Stimulated activated memory B cell treated with anti-CD40 and anti-IgM and Interleukin-4, amounts not matched to agents 10 μg/mL and 1 μg/mL and 100 μg/mL, for 72 hours (primary cell): Measurements from ENCODE around the gene RAPGEF1.

Experiments used
- ATAC-seq: fragments of 150-1000 bp; cut with Tn5 transposase; 2 replicates; pipeline ENCODE4 v1.10.0; 2021
- H3K27ac Mint-ChIP-seq: one replicate; pipeline ENCODE4 v1.8.0; 2022; ENCODE audit warnings: mild to moderate bottlenecking, mixed read lengths
- H3K27me3 Mint-ChIP-seq: one replicate; pipeline ENCODE4 v1.8.0; 2022; ENCODE audit warnings: mixed read lengths
- H3K36me3 Mint-ChIP-seq: one replicate; pipeline ENCODE4 v1.8.0; 2022; ENCODE audit warnings: mixed read lengths
- H3K4me1 Mint-ChIP-seq: one replicate; pipeline ENCODE4 v1.8.0; 2022; ENCODE audit warnings: mixed read lengths
- H3K4me3 Mint-ChIP-seq: one replicate; pipeline ENCODE4 v1.8.0; 2022; ENCODE audit warnings: mild to moderate bottlenecking, moderate library complexity, mixed read lengths
- H3K9me3 Mint-ChIP-seq: one replicate; pipeline ENCODE4 v1.8.0; 2022; ENCODE audit warnings: mixed read lengths

RAPGEF1 gene

GRCh38 chr9:131739959-131740648 is at the start of gene RAPGEF1:
RAPGEF1 (minus strand) TSS chr9:131740076; CDS start chr9:131739830, 246 bp downstream.
- H3K4me3 Mint-ChIP-seq, result peak within 1 kb of the TSS; percentile 93
- H3K27ac Mint-ChIP-seq, result peak within 1 kb of the TSS; percentile 87
- H3K9me3 Mint-ChIP-seq, result no peaks in the 10 kb centered on the region
- peaks cover 62% of the 10 kb centered on the region for H3K4me1 Mint-ChIP-seq
- ATAC-seq, result peak; percentile 85
- no peaks in the 10 kb centered on the region for H3K27me3 Mint-ChIP-seq
- H3K36me3 Mint-ChIP-seq, result peaks cover 14% of the 10 kb centered on the region

- Mint-ChIP-seq H3K9me3 (peaks cover 6% of the 10 kb centered on the region), H3K27ac (no peak overlapping the region), H3K27me3 (peaks cover 73% of the 10 kb centered on the region), H3K4me3 (no peak overlapping the region), H3K36me3 (peaks cover under 1% of the 10 kb centered on the region), H3K4me1 (peaks cover 5% of the 10 kb centered on the region)
- ATAC-seq, result no peak
Observed at GRCh38 chr9:131788851-131789250, 49.0 kb upstream of the RAPGEF1 start.

- H3K4me3 Mint-ChIP-seq, result no peak overlapping the region
- no peak for ATAC-seq
- H3K36me3 Mint-ChIP-seq, result peaks cover 9% of the 10 kb centered on the region
- peaks cover 81% of the 10 kb centered on the region for H3K27me3 Mint-ChIP-seq
- peaks cover 15% of the 10 kb centered on the region for H3K9me3 Mint-ChIP-seq
- H3K4me1 Mint-ChIP-seq, result peaks cover 5% of the 10 kb centered on the region
- no peak overlapping the region for H3K27ac Mint-ChIP-seq
Observed at GRCh38 chr9:131787838-131788237, 48.0 kb upstream of the RAPGEF1 start.

GRCh38 chr9:131784748-131785501 is 45.0 kb upstream of the RAPGEF1 start:
- Mint-ChIP-seq H3K9me3 (peaks cover 16% of the 10 kb centered on the region), H3K27me3 (peaks cover 89% of the 10 kb centered on the region), H3K27ac (no peak overlapping the region), H3K4me1 (peaks cover 11% of the 10 kb centered on the region), H3K36me3 (peaks cover 9% of the 10 kb centered on the region), H3K4me3 (no peak overlapping the region)
- no peak for ATAC-seq

GRCh38 chr9:131781069-131781468 is 41.2 kb upstream of the RAPGEF1 start:
- Mint-ChIP-seq H3K36me3 (peaks cover 9% of the 10 kb centered on the region), H3K9me3 (peaks cover 11% of the 10 kb centered on the region), H3K4me1 (peaks cover 6% of the 10 kb centered on the region), H3K27me3 (peaks cover 80% of the 10 kb centered on the region), H3K4me3 (no peak overlapping the region), H3K27ac (no peak overlapping the region)
- peak; percentile 36 for ATAC-seq

- Mint-ChIP-seq H3K27ac (no peak overlapping the region), H3K4me1 (peaks cover 6% of the 10 kb centered on the region), H3K27me3 (peaks cover 87% of the 10 kb centered on the region), H3K36me3 (no peaks in the 10 kb centered on the region), H3K4me3 (no peak overlapping the region), H3K9me3 (no peaks in the 10 kb centered on the region)
- no peak for ATAC-seq
Observed at GRCh38 chr9:131776473-131776872, 36.6 kb upstream of the RAPGEF1 start.

GRCh38 chr9:131776036-131776435 is 36.2 kb upstream of the RAPGEF1 start:
- no peaks in the 10 kb centered on the region for H3K9me3 Mint-ChIP-seq
- H3K4me3 Mint-ChIP-seq, result no peak overlapping the region
- H3K27ac Mint-ChIP-seq, result no peak overlapping the region
- H3K27me3 Mint-ChIP-seq, result peaks cover 87% of the 10 kb centered on the region
- H3K36me3 Mint-ChIP-seq, result no peaks in the 10 kb centered on the region
- H3K4me1 Mint-ChIP-seq, result peaks cover 3% of the 10 kb centered on the region
- no peak for ATAC-seq

GRCh38 chr9:131774636-131775035 is 34.8 kb upstream of the RAPGEF1 start:
- no peak for ATAC-seq
- Mint-ChIP-seq H3K4me3 (no peak overlapping the region), H3K36me3 (no peaks in the 10 kb centered on the region), H3K27me3 (peaks cover 90% of the 10 kb centered on the region), H3K9me3 (no peaks in the 10 kb centered on the region), H3K27ac (no peak overlapping the region), H3K4me1 (no peaks in the 10 kb centered on the region)

- Mint-ChIP-seq H3K4me1 (no peaks in the 10 kb centered on the region), H3K4me3 (no peak overlapping the region), H3K27me3 (peaks cover 89% of the 10 kb centered on the region), H3K36me3 (no peaks in the 10 kb centered on the region), H3K27ac (no peak overlapping the region), H3K9me3 (no peaks in the 10 kb centered on the region)
- no peak for ATAC-seq
Observed at GRCh38 chr9:131773911-131774379, 34.1 kb upstream of the RAPGEF1 start.

GRCh38 chr9:131772940-131773339 is 33.1 kb upstream of the RAPGEF1 start:
- H3K4me3 Mint-ChIP-seq, result no peak overlapping the region
- no peaks in the 10 kb centered on the region for H3K4me1 Mint-ChIP-seq
- no peak for ATAC-seq
- H3K27ac Mint-ChIP-seq, result no peak overlapping the region
- no peaks in the 10 kb centered on the region for H3K9me3 Mint-ChIP-seq
- no peaks in the 10 kb centered on the region for H3K36me3 Mint-ChIP-seq
- H3K27me3 Mint-ChIP-seq, result peaks cover 87% of the 10 kb centered on the region

GRCh38 chr9:131771646-131772045 is 31.8 kb upstream of the RAPGEF1 start:
- no peak overlapping the region for H3K27ac Mint-ChIP-seq
- no peaks in the 10 kb centered on the region for H3K9me3 Mint-ChIP-seq
- no peak overlapping the region for H3K4me3 Mint-ChIP-seq
- H3K27me3 Mint-ChIP-seq, result peaks cover 78% of the 10 kb centered on the region
- no peaks in the 10 kb centered on the region for H3K4me1 Mint-ChIP-seq
- H3K36me3 Mint-ChIP-seq, result no peaks in the 10 kb centered on the region
- ATAC-seq, result no peak

- Mint-ChIP-seq H3K4me1 (no peaks in the 10 kb centered on the region), H3K27ac (no peak overlapping the region), H3K27me3 (peaks cover 70% of the 10 kb centered on the region), H3K4me3 (no peak overlapping the region), H3K9me3 (no peaks in the 10 kb centered on the region), H3K36me3 (no peaks in the 10 kb centered on the region)
- ATAC-seq, result no peak
Observed at GRCh38 chr9:131769361-131769760, 29.5 kb upstream of the RAPGEF1 start.

- Mint-ChIP-seq H3K9me3 (no peaks in the 10 kb centered on the region), H3K4me1 (peaks cover 6% of the 10 kb centered on the region), H3K36me3 (no peaks in the 10 kb centered on the region), H3K27ac (no peak overlapping the region), H3K27me3 (peaks cover 25% of the 10 kb centered on the region), H3K4me3 (no peak overlapping the region)
- ATAC-seq, result no peak
Observed at GRCh38 chr9:131764568-131764967, 24.7 kb upstream of the RAPGEF1 start.

- Mint-ChIP-seq H3K4me1 (peaks cover 12% of the 10 kb centered on the region), H3K36me3 (no peaks in the 10 kb centered on the region), H3K9me3 (no peaks in the 10 kb centered on the region), H3K27ac (no peak overlapping the region), H3K4me3 (no peak overlapping the region), H3K27me3 (peaks cover 16% of the 10 kb centered on the region)
- ATAC-seq, result peak; percentile 89
Observed at GRCh38 chr9:131762356-131762932, 22.6 kb upstream of the RAPGEF1 start.

- Mint-ChIP-seq H3K27me3 (peaks cover 10% of the 10 kb centered on the region), H3K4me3 (no peak overlapping the region), H3K36me3 (no peaks in the 10 kb centered on the region), H3K9me3 (no peaks in the 10 kb centered on the region), H3K4me1 (peaks cover 21% of the 10 kb centered on the region), H3K27ac (no peak overlapping the region)
- ATAC-seq, result peak; percentile 49
Observed at GRCh38 chr9:131759017-131759647, 19.3 kb upstream of the RAPGEF1 start.
